Astrocyte (in vitro differentiated cells and primary cell): ENCODE data around the gene PKD2.

ENCODE experiments used
- CTCF ChIP-seq: IDR thresholded peaks from 2 replicates; pipeline ENCODE4 v1.5.1; 2011; ENCODE audit warnings: low read depth, mild to moderate bottlenecking, inconsistent platforms, low read length, moderate library complexity; ENCODE audit not compliant: insufficient read depth
- EZH2 ChIP-seq: IDR thresholded peaks from 2 replicates; pipeline ENCODE4 v1.6.1; 2012; ENCODE audit warnings: mild to moderate bottlenecking, low read length, inconsistent platforms; ENCODE audit not compliant: insufficient read depth

GRCh38 chr4:87967193-87967592, 40.2 kb upstream of the PKD2 start:
- TF ChIP-seq CTCF (no peak), EZH2 (no peak)
